Stimulated activated naive CD8-positive, alpha-beta T cell treated with anti-CD3 and anti-CD28 coated beads, Interleukin-15, amount 100 ng/mL, for 72 hours (primary cell): ENCODE data around the gene LYRM1.

Experiments
- ATAC-seq: fragments of 150-1000 bp; cut with Tn5 transposase; 2 replicates; pipeline ENCODE4 v1.10.0; 2021; ENCODE audit warnings: mild to moderate bottlenecking, moderate library complexity
- DNase-seq, 2 donors: peaks; one replicate each; pipeline ENCODE4 v3.0.0; 2021 to 2022
- H3K27ac Mint-ChIP-seq, 2 donors: one replicate each; pipeline ENCODE4 v1.8.0; 2022; ENCODE audit warnings: mild to moderate bottlenecking in 2 of 2, mixed read lengths in 2 of 2, moderate library complexity in 2 of 2
- H3K27me3 Mint-ChIP-seq: one replicate; pipeline ENCODE4 v1.8.0; 2022; ENCODE audit warnings: mixed read lengths
- H3K4me1 Mint-ChIP-seq: one replicate; pipeline ENCODE4 v1.8.0; 2022; ENCODE audit warnings: mild to moderate bottlenecking, mixed read lengths
- H3K4me3 Mint-ChIP-seq, 2 donors: one replicate each; pipeline ENCODE4 v1.8.0; 2022; ENCODE audit warnings: mild to moderate bottlenecking in 2 of 2, mixed read lengths in 2 of 2, moderate library complexity in 1 of 2
- H3K9me3 Mint-ChIP-seq, 2 donors: one replicate each; pipeline ENCODE4 v1.8.0; 2022; ENCODE audit warnings: mixed read lengths in 2 of 2

LYRM1 gene

DNA sequence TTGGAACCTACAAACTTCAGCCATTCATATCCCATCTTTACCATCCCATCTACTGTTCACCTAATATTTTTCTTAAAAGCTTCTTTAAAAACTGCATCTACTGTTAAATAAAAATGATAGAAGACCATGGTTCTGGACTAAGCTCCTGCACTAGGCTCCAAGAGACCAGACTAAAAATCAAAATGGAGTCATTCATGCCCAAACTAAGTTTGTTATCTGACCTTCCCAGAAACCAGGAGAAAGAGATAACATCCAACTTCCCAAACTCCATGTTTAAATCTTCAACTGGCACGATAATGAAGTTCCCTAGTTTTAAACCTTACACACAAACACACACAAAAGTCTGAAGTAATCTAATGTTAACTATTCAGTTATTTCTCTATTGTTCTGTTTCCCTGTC, 14.3 kb upstream of the LYRM1 start:
- H3K27ac Mint-ChIP-seq = no peak overlapping the region
- H3K9me3 Mint-ChIP-seq = no peaks in the 10 kb centered on the region
- DNase-seq (no peak), ATAC-seq (no peak)
- H3K27me3 Mint-ChIP-seq = no peaks in the 10 kb centered on the region
- peaks cover 17% of the 10 kb centered on the region for H3K4me1 Mint-ChIP-seq
- no peak overlapping the region for H3K4me3 Mint-ChIP-seq

DNA sequence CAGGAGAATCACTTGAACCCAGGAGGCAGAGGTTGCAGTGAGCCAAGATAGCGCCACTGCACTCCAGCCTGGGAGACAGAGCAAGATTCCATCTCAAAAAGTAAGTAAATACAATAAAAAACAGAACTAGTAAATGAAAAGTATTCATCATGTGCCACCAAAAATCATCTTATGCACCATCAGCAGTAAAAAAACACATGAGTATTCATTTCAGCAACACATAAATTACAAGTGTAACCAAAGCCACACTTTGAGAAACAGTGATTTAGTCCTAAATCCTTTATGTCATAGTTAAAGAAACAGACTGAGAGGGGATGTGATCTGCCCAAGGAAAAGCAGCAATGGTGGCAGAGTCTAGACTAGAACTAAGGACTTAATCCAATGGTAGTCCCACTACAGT, 13.4 kb upstream of the LYRM1 start:
- H3K27ac Mint-ChIP-seq = no peak overlapping the region
- no peak for ATAC-seq
- H3K4me1 Mint-ChIP-seq = peaks cover 20% of the 10 kb centered on the region

DNA sequence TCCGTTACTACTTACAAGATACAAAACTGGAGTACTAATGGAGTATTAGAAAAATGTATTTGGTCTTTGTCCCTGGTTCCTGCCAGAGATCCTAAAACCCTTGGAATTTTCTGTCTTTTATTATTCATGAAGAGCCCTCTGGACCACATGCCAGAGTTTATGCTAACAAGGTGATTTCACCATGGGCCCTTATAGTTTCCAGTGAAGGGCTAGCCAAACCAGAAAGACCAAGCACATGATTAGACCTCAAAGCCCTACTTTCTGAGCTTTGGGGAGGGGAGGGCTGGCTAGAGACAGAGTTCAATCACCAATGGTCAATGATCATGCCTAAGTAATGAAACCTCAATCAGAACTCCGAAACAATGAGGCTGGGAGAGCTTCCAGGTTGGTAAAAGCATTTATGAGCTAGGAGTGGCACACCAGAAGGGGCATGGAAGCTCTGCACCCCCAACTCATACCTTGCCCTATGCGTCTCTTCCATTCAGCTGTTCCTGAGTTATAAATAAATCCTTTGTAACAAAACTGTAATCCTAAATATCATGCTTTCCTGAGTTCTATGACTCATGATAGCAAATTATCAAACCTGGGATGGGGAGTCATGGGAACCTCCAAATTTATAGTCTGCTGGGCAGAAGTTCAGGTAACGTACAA, 10.8 kb upstream of the LYRM1 start:
- Mint-ChIP-seq H3K27ac (no peak overlapping the region), H3K4me1 (peaks cover 12% of the 10 kb centered on the region), H3K4me3 (no peak overlapping the region), H3K27me3 (no peaks in the 10 kb centered on the region), H3K9me3 (no peaks in the 10 kb centered on the region)
- no peak for ATAC-seq
- DNase-seq = no peak

More for the DNA sequence above, 13.4 kb upstream of the LYRM1 start:
- no peaks in the 10 kb centered on the region for H3K9me3 Mint-ChIP-seq
- no peak for DNase-seq
- H3K27me3 Mint-ChIP-seq = no peaks in the 10 kb centered on the region
- no peak overlapping the region for H3K4me3 Mint-ChIP-seq

DNA sequence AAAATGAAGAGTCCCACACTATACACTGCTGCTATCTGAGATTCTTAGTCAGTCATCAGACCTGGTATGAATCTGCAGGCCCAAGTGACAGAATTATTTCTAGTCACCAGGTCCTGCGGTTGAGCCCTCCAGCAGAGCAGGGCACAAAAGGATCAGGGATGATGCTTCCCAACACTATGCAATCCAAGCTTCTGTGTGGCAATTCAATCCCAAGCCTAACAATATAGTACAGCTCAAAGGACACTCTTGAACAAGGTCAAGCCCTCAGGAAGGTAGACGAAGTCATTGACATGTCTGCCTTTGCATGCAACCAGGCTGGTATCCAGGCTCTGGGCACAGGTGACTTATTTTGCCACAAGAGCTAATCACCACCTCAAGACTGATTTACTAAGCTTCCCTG, 6.2 kb upstream of the LYRM1 start:
- no peaks in the 10 kb centered on the region for H3K27me3 Mint-ChIP-seq

DNA sequence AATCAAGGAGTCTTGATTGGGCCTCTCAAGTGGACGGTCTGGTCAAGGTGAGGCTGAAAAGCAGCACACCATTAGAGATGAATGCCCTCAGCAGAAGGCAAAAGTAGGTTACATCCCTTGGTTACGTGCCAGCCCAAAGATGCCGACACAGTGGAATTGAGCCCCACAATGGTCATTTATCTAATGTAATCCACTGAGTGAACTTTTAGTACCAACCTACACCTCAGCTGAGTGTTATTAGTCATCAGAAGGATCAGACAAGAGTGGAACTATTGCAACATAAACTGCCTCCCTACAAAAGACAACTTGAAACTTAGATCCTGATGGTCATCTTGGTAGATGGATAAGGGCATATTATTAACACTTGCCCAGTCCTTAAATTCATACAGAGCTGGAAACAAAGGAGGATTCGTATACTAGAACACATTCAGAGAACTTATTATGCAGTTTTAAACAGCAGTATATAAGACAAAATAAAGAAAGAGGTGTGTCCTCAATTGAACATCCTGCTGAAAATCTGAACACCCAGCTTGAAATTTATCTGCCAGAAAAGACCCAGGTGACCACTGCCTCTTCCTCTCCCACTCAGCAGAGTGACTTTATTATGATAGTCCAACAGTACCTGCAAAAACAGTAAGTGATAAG, 3.2 kb upstream of the LYRM1 start:
- H3K4me3 Mint-ChIP-seq = peak overlapping the region; percentile 6 to 32
- H3K27ac Mint-ChIP-seq = no peak overlapping the region
- ATAC-seq (no peak), DNase-seq (no peak)
- no peaks in the 10 kb centered on the region for H3K9me3 Mint-ChIP-seq
- H3K27me3 Mint-ChIP-seq = no peaks in the 10 kb centered on the region
- H3K4me1 Mint-ChIP-seq = peaks cover 48% of the 10 kb centered on the region

More for the DNA sequence above, 6.2 kb upstream of the LYRM1 start:
- ATAC-seq (no peak), DNase-seq (no peak)
- no peak overlapping the region for H3K4me3 Mint-ChIP-seq
- H3K9me3 Mint-ChIP-seq = no peaks in the 10 kb centered on the region
- H3K4me1 Mint-ChIP-seq = peaks cover 36% of the 10 kb centered on the region
- H3K27ac Mint-ChIP-seq = no peak overlapping the region

DNA sequence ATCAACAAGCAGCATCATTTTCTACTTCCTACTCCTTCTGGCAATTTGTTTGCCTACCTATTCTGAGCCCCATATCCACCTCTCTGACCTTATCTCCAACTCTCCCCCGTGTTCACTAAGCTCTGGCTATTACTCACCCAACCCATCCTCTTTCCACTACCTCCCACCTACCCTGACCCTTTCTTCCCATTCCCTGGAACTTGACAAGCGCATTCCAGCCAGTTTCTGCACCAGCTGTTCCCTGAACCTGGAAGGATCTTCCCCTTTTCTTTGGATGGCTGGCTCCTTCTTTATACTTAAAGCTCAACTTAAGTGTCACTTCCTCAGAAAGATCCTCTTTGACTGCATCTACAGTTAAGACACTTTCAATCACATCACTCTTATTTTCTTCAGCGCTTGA, 2.6 kb upstream of the LYRM1 start:
- Mint-ChIP-seq H3K27me3 (no peaks in the 10 kb centered on the region), H3K9me3 (no peaks in the 10 kb centered on the region), H3K4me1 (peaks cover 53% of the 10 kb centered on the region), H3K27ac (no peak overlapping the region), H3K4me3 (peak overlapping the region; percentile 6 to 32)
- ATAC-seq (no peak), DNase-seq (no peak)

DNA sequence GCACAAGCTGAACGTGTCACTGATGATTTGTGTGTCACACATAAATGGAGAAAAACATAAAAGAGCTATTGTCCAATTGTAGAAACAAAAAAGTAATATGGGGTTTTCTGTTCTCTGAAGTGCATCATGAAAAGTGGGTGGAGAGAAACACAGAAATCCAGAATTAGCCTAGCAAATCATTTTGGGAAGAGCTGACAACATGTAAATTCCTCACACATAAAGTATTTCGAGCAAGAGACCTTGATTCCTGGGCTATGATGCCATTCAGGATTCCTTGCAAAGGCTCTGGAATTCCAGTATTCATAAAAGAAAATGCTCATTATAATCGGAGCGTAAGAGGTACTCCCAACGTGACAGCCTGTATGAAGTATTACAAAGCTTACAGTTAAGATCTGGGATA, 1.5 kb upstream of the LYRM1 start:
- ATAC-seq (no peak), DNase-seq (no peak)
- H3K9me3 Mint-ChIP-seq = no peaks in the 10 kb centered on the region
- peaks cover 64% of the 10 kb centered on the region for H3K4me1 Mint-ChIP-seq
- peak overlapping the region; percentile 79 to 95 for H3K4me3 Mint-ChIP-seq
- H3K27ac Mint-ChIP-seq = no peak overlapping the region
- H3K27me3 Mint-ChIP-seq = no peaks in the 10 kb centered on the region

DNA sequence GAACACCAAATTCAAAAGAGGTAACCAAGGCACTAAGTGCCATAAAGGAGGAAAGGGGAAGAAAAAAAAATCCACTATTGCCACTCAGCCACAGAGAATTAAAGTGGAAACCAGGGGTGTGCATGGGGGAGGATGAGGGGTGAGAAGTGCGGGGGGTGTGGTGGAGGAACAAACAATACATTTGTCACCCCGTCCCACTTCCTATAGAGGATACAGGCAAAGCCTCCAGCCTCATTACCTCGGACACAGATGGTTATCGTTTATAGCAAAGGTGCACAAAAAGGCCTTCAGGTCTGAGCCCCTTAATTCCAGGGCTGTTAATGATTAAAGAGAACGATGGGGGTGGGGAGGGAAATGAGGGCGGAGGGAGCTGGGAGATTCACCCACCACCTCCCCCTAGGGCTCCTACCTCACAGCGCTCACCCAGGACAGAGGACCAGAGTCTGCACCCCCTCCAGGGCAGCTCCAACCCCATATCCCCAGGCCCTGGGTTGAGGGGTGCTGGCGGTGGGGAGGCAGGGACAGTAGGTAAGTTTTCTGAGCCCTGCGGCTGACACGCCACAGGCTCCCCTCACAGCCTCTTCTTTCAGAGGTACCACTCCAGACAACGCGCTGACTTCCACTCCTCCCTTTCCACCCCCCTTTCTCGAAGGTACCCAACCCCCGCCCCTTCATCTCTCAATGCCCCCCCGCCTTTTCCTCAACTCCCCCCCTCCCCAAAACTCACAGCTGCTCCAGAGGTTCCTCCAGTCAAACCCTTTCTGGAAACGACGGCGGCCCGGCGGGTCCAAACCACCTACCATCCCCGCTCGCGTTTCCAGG, 883 bp upstream of the LYRM1 start:
- Mint-ChIP-seq H3K27me3 (no peaks in the 10 kb centered on the region), H3K4me3 (peak overlapping the region; percentile 79 to 95), H3K4me1 (peaks cover 70% of the 10 kb centered on the region), H3K9me3 (no peaks in the 10 kb centered on the region), H3K27ac (peak overlapping the region; percentile 96 to 99)
- ATAC-seq (peak; percentile 6), DNase-seq (no peak)

DNA sequence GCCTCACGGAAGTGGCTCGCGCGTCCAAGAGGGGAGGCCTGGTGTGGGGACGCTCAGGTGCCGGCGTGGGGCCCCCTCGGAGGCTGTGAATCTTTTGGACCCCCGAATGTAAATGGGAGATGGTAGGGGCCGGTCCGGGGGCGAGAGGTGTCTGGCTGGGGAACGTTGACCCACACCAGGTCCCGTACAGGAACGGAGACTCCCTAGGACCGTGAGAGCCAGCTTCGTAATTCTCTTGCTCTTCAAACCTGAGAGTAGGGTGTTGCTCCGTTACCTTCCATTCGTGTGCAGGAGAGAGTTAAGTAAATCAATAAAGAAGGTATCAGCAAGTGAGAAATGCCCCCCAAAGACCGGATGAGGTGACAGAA, 481 bp downstream of the LYRM1 start:
- peak overlapping the region; percentile 79 to 95 for H3K4me3 Mint-ChIP-seq
- DNase-seq (no peak), ATAC-seq (no peak)
- H3K27ac Mint-ChIP-seq = peak overlapping the region; percentile 96 to 99
- H3K9me3 Mint-ChIP-seq = no peaks in the 10 kb centered on the region
- peaks cover 75% of the 10 kb centered on the region for H3K4me1 Mint-ChIP-seq
- H3K27me3 Mint-ChIP-seq = no peaks in the 10 kb centered on the region

DNA sequence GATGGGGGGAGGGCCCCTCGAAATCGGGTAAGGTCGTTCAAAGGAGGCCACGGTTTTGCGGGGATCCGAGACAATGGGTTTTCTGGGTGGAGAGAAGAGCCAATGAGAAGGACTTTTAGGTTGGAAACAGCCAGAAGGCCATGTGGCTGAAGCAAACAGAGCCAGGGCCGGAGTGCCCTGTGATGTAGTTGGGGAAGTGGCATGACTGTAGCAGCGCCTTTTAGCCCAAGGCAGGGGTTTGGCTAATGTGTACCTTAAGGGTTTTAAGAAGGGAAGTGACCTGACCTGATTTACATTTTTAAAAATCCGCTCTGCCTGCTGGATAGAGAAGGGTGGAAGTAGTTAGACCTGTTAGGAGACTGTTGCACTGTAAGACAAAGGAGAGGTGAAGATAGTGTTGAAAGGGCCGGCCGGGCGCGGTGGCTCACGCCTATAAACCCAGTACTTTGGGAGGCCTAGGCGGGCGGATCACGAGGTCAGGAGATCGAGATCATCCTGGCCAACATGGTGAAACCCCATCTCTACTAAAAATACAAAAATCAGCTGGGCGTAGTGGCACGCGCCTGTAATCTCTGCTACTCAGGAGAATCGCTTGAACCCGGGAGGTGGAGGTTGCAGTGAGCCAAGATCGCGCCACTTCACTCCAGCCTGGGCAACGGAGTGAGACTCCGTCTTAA, 1.0 kb downstream of the LYRM1 start:
- peak overlapping the region; percentile 79 to 95 for H3K4me3 Mint-ChIP-seq

DNA sequence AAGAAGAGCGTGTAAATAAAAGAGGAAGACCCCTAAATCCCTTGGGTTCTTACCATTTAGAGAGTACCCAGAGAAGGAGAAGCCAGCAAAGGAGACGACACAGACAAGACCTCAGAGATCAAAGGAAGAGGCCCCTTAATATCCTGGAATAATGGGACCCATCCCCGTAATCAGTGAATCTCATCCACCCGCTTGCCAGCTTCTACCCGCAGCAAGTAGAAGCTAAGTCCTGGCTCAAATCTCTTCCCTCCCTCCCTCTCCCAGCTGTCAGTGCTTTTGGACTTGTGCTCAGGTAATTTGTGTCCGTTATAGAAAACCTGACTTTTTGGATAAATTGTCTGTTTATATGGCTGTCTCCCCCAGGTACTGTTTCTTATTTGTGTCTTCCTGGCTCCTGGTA, 1.9 kb downstream of the LYRM1 start:
- Mint-ChIP-seq H3K4me1 (peaks cover 75% of the 10 kb centered on the region), H3K27ac (no peak overlapping the region), H3K9me3 (no peaks in the 10 kb centered on the region), H3K4me3 (peak overlapping the region; percentile 79 to 95), H3K27me3 (no peaks in the 10 kb centered on the region)
- no peak for ATAC-seq
- no peak for DNase-seq

More for the DNA sequence above, 1.0 kb downstream of the LYRM1 start:
- H3K9me3 Mint-ChIP-seq = no peaks in the 10 kb centered on the region
- no peaks in the 10 kb centered on the region for H3K27me3 Mint-ChIP-seq
- ATAC-seq (no peak), DNase-seq (peak in 1 of 2 donors; percentile 36)
- H3K27ac Mint-ChIP-seq = peak overlapping the region; percentile 96 to 99
- peaks cover 77% of the 10 kb centered on the region for H3K4me1 Mint-ChIP-seq

DNA sequence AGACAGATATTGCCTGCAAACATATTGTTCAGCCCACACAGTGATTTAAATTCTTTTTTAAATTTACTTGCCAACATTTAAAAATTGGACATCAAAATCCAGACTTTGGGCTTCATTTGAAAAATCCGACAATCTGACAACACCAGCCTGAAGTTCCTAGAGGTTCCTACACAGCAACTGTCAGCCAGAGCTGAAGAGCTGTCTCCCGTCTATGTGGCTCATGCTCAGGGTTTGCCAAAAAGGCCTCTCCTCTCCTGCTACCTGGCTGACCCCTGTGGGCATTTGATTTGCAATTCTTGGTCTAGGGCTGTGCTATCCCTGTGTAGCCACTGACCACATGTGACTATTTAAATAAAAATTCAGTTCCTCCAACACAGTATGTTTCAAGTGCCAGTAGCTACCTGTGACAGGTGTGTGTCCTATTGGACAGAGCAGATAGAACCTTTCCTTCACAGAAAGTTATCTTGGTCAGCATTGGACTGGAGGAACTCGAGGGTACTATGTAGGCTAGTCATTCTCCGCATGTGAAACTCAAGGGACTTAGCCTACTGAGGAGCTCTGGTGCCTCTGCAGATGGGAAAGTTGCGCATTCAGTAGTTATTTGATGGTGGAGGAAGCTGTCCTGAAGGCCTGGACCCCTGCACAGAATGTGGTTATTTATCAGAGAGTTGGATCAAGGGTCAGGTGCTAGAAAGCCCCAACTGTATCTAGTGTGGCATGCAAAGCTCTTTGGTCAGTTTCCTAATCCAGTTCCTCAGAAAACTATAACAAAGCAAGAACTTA, 2.7 kb downstream of the LYRM1 start:
- H3K27ac Mint-ChIP-seq = peak overlapping the region in 1 of 2 donors; percentile 81
- H3K4me1 Mint-ChIP-seq = peaks cover 75% of the 10 kb centered on the region
- H3K9me3 Mint-ChIP-seq = no peaks in the 10 kb centered on the region
- H3K27me3 Mint-ChIP-seq = no peaks in the 10 kb centered on the region
- DNase-seq (no peak), ATAC-seq (no peak)
- peak overlapping the region; percentile 50 to 71 for H3K4me3 Mint-ChIP-seq

DNA sequence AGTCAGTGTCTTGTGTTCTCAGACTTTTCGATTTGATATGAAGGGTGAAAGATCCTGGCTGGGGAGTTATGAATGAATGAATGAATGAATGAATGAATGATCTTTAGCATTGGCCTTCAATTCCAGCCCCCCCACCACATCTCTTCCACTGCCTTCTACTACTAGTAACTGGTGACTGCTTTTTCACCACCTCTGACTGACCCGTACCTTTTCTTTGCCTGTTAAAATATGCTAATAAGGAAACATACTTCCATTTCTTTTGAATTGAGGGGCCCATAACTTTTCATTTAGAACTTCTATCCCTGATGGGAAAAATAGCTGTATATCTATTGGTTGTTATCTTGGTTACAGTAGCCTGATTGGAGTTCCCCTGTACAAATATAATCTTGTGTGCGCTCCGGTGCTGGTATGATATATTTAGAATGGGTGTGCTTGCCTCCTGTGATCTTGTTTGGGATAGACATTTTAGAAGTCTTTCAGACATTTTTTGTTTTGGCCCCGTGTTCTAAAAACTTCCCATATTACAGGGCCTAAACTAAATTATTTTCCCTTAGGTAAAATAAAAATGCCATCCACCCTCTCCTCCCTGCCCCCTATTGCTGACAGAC, 3.4 kb downstream of the LYRM1 start:
- ATAC-seq = no peak
- peaks cover 75% of the 10 kb centered on the region for H3K4me1 Mint-ChIP-seq
- no peak for DNase-seq
- H3K27me3 Mint-ChIP-seq = no peaks in the 10 kb centered on the region
- peak overlapping the region in 1 of 2 donors; percentile 78 for H3K27ac Mint-ChIP-seq
- H3K4me3 Mint-ChIP-seq = peak overlapping the region; percentile 54 to 71
- H3K9me3 Mint-ChIP-seq = no peaks in the 10 kb centered on the region

DNA sequence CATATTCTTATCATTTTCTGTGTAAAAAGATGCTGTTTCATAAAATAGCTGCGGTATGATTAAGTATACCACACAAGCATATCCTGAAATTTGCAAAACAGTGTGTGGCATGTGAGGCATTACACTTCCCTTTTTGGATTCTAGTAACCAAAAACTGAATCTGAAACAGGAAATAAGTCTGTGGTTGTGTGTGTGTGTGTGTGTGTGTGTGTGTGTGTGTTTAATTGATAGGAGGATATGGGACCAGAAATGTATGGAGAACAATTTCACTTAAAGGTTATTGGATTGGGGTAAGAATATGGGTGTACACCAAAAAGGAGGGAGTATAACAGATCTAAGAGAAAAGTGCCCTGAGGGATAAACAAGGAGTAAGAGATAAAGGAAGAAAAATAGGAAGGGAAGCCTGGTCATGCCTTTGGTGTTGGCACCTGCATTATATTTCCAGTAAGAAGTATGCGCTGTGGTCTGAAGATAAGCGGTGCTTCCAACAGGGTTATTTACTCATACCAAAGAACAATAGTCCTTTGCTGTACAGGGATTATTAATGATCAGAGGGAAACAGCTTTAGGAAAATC, 4.0 kb downstream of the LYRM1 start:
- ATAC-seq (no peak), DNase-seq (peak; percentile 10 to 19)
- peaks cover 75% of the 10 kb centered on the region for H3K4me1 Mint-ChIP-seq
- no peaks in the 10 kb centered on the region for H3K9me3 Mint-ChIP-seq
- peak overlapping the region; percentile 11 to 71 for H3K4me3 Mint-ChIP-seq
- no peaks in the 10 kb centered on the region for H3K27me3 Mint-ChIP-seq
- peak overlapping the region in 1 of 2 donors; percentile 7 for H3K27ac Mint-ChIP-seq
